ENCODE measurements around the gene MARCHF5. TPM values are rescaled to one million over a fixed set of nuclear protein-coding genes. Genes with fewer than 3 reads are reported as not detected.

The MARCHF5 gene
- total RNA-seq, 1 donor from 2014 or later: 52.1 TPM

GRCh38 chr10:92291921-92292845 lies 1.2 kb downstream of the MARCHF5 start:
- H3K79me2 ChIP-seq (ENCODE audit: insufficient read depth, low read length): peaks cover 70% of the 10 kb centered on the region
- H3K4me1 Mint-ChIP-seq (ENCODE audit: low read depth, unreplicated experiment): peaks cover 5% of the 10 kb centered on the region
- peaks cover 3% of the 10 kb centered on the region for H3K36me3 ChIP-seq (ENCODE audit: insufficient read depth, low read length)
- no peaks in the 10 kb centered on the region for H3K36me3 Mint-ChIP-seq (ENCODE audit: low read depth, unreplicated experiment)
- peak overlapping the region; percentile 93 for H3K4me3 Mint-ChIP-seq (ENCODE audit: unreplicated experiment)
- H3K27me3 Mint-ChIP-seq (ENCODE audit: low read depth, unreplicated experiment): no peaks in the 10 kb centered on the region
- H3K27me3 ChIP-seq (ENCODE audit: insufficient read depth, low read length): no peaks in the 10 kb centered on the region
- FAIRE-seq: no peak
- H3K9me3 ChIP-seq (ENCODE audit: insufficient read depth, low read depth, low read length): no peaks in the 10 kb centered on the region
- no peaks in the 10 kb centered on the region for H3K9me3 Mint-ChIP-seq (ENCODE audit: unreplicated experiment)
- H3K4me1 ChIP-seq (ENCODE audit: insufficient read depth, low read length): no peaks in the 10 kb centered on the region
- peak overlapping the region; percentile 75 for H3K4me3 ChIP-seq (ENCODE audit: insufficient read depth, low read depth, low read length)
- peak overlapping the region; percentile 64 for H3K27ac Mint-ChIP-seq (ENCODE audit: unreplicated experiment)
- peak; percentile 40 for DNase-seq (ENCODE audit: low read depth)
- no peak overlapping the region for H2AFZ ChIP-seq (ENCODE audit: low read depth, low read length)
- H3K4me2 ChIP-seq (ENCODE audit: low read length): peak overlapping the region; percentile 99
- H3K27ac ChIP-seq (ENCODE audit: low read depth, low read length): peak overlapping the region; percentile 71
- H3K9ac ChIP-seq (ENCODE audit: low read length): peak overlapping the region; percentile 97
- TF ChIP-seq CTCF (IDR thresholded peaks at IDR 0.05; ENCODE audit: insufficient read depth, low read depth, low read length) (peak; percentile 41), EZH2 (IDR thresholded peaks at IDR 0.05; ENCODE audit: insufficient read depth, low read length) (no peak)
- peaks cover 50% of the 10 kb centered on the region for H4K20me1 ChIP-seq (ENCODE audit: insufficient read depth, low read length)

- FAIRE-seq: no peak
- H3K27ac ChIP-seq (ENCODE audit: low read depth, low read length): no peak overlapping the region
Observed at GRCh38 chr10:92298487-92298886, 7.5 kb downstream of the MARCHF5 start.

More at GRCh38 chr10:92298487-92298886, 7.5 kb downstream of the MARCHF5 start:
- Histone ChIP-seq H3K4me1 (ENCODE audit: insufficient read depth, low read length) (no peaks in the 10 kb centered on the region), H3K4me2 (ENCODE audit: low read length) (no peak overlapping the region), H4K20me1 (ENCODE audit: insufficient read depth, low read length) (peaks cover 96% of the 10 kb centered on the region), H2AFZ (ENCODE audit: low read depth, low read length) (no peak overlapping the region), H3K4me3 (ENCODE audit: insufficient read depth, low read depth, low read length) (no peak overlapping the region), H3K79me2 (ENCODE audit: insufficient read depth, low read length) (peaks cover 98% of the 10 kb centered on the region), H3K9me3 (ENCODE audit: insufficient read depth, low read depth, low read length) (no peaks in the 10 kb centered on the region), H3K9ac (ENCODE audit: low read length) (no peak overlapping the region), H3K36me3 (ENCODE audit: insufficient read depth, low read length) (peaks cover 6% of the 10 kb centered on the region), H3K27me3 (ENCODE audit: insufficient read depth, low read length) (no peaks in the 10 kb centered on the region)
- Mint-ChIP-seq H3K27me3 (ENCODE audit: low read depth, unreplicated experiment) (no peaks in the 10 kb centered on the region), H3K27ac (ENCODE audit: unreplicated experiment) (no peak overlapping the region), H3K9me3 (ENCODE audit: unreplicated experiment) (no peaks in the 10 kb centered on the region), H3K4me1 (ENCODE audit: low read depth, unreplicated experiment) (peaks cover 8% of the 10 kb centered on the region), H3K36me3 (ENCODE audit: low read depth, unreplicated experiment) (no peaks in the 10 kb centered on the region), H3K4me3 (ENCODE audit: unreplicated experiment) (no peak overlapping the region)
- TF ChIP-seq CTCF (IDR thresholded peaks at IDR 0.05; ENCODE audit: insufficient read depth, low read depth, low read length): no peak
- no peak for TF ChIP-seq EZH2 (IDR thresholded peaks at IDR 0.05; ENCODE audit: insufficient read depth, low read length)
- no peak for DNase-seq (ENCODE audit: low read depth)

All from astrocyte (in vitro differentiated cells and primary cell).